Measurements from ENCODE around the gene S100PBP. TPM values are rescaled to one million over a fixed set of nuclear protein-coding genes. Genes with fewer than 3 reads are reported as not detected.
A peak's percentile ranks its signal among the peaks of the same experiment; 100 is the strongest.

The S100PBP gene
- total RNA-seq, 1 experiment from 2014 or later, result 61.1 TPM

DNA sequence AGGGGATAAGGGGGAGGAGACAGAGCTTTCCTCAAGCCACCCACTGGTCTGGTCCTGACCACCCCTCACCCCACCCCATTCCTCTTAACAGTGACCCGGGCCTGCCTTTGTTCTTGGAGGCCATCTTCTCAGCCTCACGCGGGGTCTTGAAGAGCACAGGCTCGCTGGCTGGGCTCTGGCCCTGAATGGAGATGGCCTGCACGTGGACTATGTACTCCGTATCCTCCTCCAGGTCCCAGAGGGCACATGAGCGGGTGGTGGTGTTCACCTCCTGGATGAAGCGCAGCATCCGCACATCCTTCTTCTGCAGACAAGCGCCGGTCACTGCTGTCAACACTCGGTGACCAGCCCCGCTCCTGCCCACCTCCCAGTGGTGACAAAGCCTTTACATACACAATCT is 50.6 kb downstream of the S100PBP start:
- BruUV-seq (replicated peaks), result no TSS peak
- no peak overlapping the region for H3K4me3 Mint-ChIP-seq (ENCODE audit: low read depth, unreplicated experiment)
- no peak overlapping the region for H3K27ac Mint-ChIP-seq (ENCODE audit: unreplicated experiment)
- intact Hi-C loops (cut with micrococcal nuclease; ENCODE audit: unreplicated experiment), result no loop called here
- DNase-seq, result no peak
- H3K9me3 Mint-ChIP-seq (ENCODE audit: low read depth, unreplicated experiment), result no peaks in the 10 kb centered on the region
- peaks cover 44% of the 10 kb centered on the region for H3K27me3 Mint-ChIP-seq (ENCODE audit: unreplicated experiment)
- CTCF ChIA-PET, result no interaction called here
- no peak for TF ChIP-seq CTCF (IDR thresholded peaks at IDR 0.05; ENCODE audit: unreplicated experiment)
- peaks cover 19% of the 10 kb centered on the region for H3K36me3 Mint-ChIP-seq (ENCODE audit: insufficient read depth, unreplicated experiment)
- H3K4me1 Mint-ChIP-seq (ENCODE audit: low read depth, unreplicated experiment), result no peaks in the 10 kb centered on the region

DNA sequence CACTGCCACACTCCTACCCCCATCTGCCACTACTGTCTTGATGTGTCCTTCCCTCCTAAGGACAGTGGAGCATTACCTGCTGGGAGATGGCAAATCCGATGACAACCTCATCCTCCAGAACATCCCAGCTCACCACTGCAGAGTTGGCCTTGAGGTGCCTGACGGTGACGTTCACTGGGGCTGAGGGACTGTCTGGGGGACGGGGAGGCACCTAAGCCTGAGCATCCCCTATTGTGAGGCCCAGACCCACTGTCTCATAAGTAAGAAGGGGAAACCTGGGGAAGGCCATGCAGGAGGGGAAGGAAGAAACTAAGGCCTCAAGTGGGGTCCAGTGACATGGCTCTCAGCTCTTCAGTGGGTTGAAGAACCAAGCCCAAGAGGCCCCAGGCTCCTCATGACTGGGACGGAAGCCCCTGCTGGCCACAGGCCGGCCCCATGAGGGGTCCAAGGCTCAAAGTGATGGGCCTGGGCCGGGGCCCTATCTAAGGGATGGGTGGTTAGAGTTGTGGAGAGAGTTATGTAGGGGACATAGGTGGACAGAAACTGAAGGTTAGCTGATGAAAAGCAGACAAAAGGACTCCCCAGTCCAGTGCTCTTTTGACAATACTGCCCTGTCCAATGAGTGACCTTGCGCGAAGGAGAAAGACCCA is 51.5 kb downstream of the S100PBP start:
- Mint-ChIP-seq H3K4me1 (ENCODE audit: low read depth, unreplicated experiment) (no peaks in the 10 kb centered on the region), H3K9me3 (ENCODE audit: low read depth, unreplicated experiment) (no peaks in the 10 kb centered on the region), H3K27me3 (ENCODE audit: unreplicated experiment) (peaks cover 46% of the 10 kb centered on the region), H3K36me3 (ENCODE audit: insufficient read depth, unreplicated experiment) (peaks cover 19% of the 10 kb centered on the region), H3K27ac (ENCODE audit: unreplicated experiment) (no peak overlapping the region), H3K4me3 (ENCODE audit: low read depth, unreplicated experiment) (no peak overlapping the region)
- no peak for DNase-seq
- no peak for TF ChIP-seq CTCF (IDR thresholded peaks at IDR 0.05; ENCODE audit: unreplicated experiment)
- no TSS peak for BruUV-seq (replicated peaks)
- intact Hi-C loops (cut with micrococcal nuclease; ENCODE audit: unreplicated experiment), result no loop called here
- CTCF ChIA-PET, result no interaction called here

DNA sequence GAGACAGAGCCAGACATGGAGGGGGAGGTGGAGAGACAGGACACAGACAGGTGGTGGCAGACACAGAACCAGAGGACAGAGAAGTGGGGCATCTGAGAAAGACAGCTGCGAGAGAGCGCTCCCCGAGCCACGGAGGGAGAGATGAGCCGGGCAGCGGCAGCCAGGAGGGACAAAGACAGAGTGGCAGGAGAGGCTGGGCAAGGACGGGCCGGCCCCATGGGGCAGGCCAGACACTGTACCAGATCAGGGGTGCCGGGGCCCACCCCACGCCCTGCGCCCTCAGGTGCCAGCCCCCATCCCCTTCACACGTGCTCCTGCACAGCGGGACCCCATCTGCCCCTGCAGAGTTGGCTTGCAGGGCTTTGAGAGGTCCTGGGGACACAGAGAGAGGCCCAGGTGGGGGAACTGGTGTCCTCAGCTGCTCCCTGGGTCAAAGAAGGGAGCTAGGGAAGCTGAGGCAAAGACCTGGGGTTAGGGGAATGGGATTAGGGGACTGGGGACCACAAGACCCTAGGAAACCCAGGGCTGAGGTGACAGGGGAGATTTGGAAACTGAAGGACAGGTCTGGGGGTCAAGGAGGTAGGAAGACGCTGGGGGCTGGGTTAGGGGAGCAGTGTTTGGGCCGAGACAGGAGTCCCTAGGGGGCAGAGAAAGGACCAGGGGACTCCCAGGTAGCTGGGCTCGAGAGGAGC is 52.6 kb downstream of the S100PBP start:
- Mint-ChIP-seq H3K4me3 (ENCODE audit: low read depth, unreplicated experiment) (peak overlapping the region; percentile 60), H3K4me1 (ENCODE audit: low read depth, unreplicated experiment) (peaks cover 7% of the 10 kb centered on the region), H3K9me3 (ENCODE audit: low read depth, unreplicated experiment) (no peaks in the 10 kb centered on the region), H3K27me3 (ENCODE audit: unreplicated experiment) (peaks cover 56% of the 10 kb centered on the region), H3K27ac (ENCODE audit: unreplicated experiment) (no peak overlapping the region), H3K36me3 (ENCODE audit: insufficient read depth, unreplicated experiment) (peaks cover 19% of the 10 kb centered on the region)
- intact Hi-C loops (cut with micrococcal nuclease; ENCODE audit: unreplicated experiment), result loop anchor here (10.0 kb wide), 1 partner anchor 465 kb away; no protein-coding TSS in a partner anchor
- CTCF ChIA-PET, result no interaction called here
- no peak for TF ChIP-seq CTCF (IDR thresholded peaks at IDR 0.05; ENCODE audit: unreplicated experiment)
- BruUV-seq (replicated peaks), result no TSS peak
- DNase-seq, result no peak

DNA sequence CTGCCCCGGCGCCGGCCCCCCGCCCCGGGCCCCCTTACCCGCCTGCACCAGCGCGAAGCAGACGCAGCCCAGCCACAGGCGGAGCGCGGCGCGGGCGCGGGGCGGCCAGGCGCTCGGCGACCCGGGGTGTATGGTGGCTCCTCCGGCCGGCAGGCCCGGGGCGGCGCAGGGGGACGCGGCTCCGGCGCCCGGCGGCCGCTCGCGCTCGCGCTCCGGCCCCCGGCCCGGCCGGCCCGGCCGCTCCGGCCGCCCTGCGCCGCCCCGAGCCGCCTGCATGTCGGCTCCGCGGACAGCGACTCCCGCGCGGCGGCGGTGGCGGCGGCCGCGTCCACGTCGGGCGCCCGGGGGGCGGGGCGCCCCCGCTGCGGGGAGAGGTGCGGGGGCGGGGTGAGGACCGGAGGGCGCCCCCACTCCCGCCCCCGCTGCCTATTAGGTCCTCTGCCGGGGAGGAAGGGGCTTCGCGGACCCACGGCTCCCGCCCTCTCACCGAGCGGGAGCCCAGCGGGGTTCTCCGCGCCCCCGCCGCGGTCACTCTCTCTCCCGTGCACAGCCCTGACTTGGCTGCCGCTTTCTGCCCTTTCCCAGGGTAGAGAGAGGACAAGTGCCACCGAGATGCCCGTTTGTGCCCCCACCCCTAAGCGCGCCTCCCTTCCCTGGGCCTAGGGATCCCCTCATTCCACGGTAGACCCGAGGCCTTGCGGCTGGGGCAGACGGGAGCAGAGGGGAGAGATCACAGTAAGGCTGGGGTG is 53.3 kb downstream of the S100PBP start, which contains the start of gene FNDC5:
TSS of gene FNDC5 (minus strand) at position 298 of the 749 bp plus-strand sequence.
- no peak within 1 kb of the TSS for H3K27ac Mint-ChIP-seq (ENCODE audit: unreplicated experiment)
- H3K4me1 Mint-ChIP-seq (ENCODE audit: low read depth, unreplicated experiment), result peaks cover 13% of the 10 kb centered on the region
- DNase-seq, result peak; percentile 41
- peaks cover 19% of the 10 kb centered on the region for H3K36me3 Mint-ChIP-seq (ENCODE audit: insufficient read depth, unreplicated experiment)
- peak within 1 kb of the TSS; percentile 60 for H3K4me3 Mint-ChIP-seq (ENCODE audit: low read depth, unreplicated experiment)
- no peak for TF ChIP-seq CTCF (IDR thresholded peaks at IDR 0.05; ENCODE audit: unreplicated experiment)
- BruUV-seq (replicated peaks), result no TSS peak
- CTCF ChIA-PET, result interaction anchor here (1.0 to 1.5 kb wide), 2 partner anchors 162 to 210 kb away, joined by 4 read pairs; partner anchors contain the start of gene AZIN2
- H3K9me3 Mint-ChIP-seq (ENCODE audit: low read depth, unreplicated experiment), result no peaks in the 10 kb centered on the region
- peaks cover 63% of the 10 kb centered on the region for H3K27me3 Mint-ChIP-seq (ENCODE audit: unreplicated experiment)
- intact Hi-C loops (cut with micrococcal nuclease; ENCODE audit: unreplicated experiment), result loop anchor here (10.0 kb wide), 1 partner anchor 466 kb away; no protein-coding TSS in a partner anchor

All from Calu3 (cell line).